ENCODE results near the gene ACSF3. TPM values are rescaled to one million over a fixed set of nuclear protein-coding genes. Genes with fewer than 3 reads are reported as not detected.

Gene ACSF3
- total RNA-seq, 1 experiment from 2014 or later = 74.5 TPM

DNA sequence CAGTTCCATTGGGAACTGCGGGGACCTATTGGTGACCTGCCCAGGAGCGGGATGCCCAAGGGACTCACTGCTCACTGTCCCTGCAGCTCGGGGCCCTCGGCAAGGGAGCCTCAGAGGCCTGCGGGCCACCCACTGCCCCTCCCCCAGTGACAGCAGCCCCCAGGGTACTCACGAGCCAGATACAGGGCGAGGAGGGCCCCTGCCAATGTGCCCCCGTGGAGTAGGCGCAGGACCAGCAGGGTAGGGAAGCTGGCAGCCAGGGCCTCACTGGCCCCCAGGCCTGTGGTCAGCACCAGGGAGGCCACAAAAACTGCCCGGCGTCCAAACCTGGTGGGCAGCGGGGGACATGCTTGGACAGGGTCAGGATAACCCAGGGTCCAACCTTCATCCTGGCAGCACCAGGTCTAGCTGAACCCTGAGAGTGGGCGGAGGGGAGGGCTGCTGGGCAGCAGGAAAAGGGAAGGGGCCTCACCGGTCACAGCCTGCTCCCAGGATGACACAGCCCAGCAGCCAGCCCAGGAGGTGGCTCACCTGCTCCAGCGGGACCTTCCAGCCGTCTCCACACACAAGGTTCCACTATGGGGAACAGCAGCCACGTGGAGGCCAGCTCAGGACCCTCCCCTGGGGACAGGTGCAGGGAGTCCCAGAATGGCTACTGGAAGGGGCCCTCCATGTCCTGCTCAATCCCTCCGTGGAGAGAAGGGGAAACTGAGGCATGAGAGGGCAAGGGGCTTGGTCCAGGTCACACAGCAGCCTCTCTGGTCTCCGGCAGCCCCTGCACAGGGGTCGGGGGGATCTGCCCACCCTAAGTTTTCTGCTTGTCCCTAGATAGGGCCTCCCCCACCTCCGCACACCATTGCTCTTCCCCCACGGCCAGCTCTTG, 105.8 kb downstream of the ACSF3 start:
- CTCF ChIA-PET = interaction anchor here (1.4 kb wide), 1 partner anchor 28 kb away, joined by 3 read pairs; the partner anchor contains the start of gene CDH15
- no peaks in the 10 kb centered on the region for H3K36me3 ChIP-seq (ENCODE audit: control insufficient read depth in 1 of 2, insufficient read depth in 2 of 2, low read length in 2 of 2)
- no peak overlapping the region for H3K27ac ChIP-seq (ENCODE audit: low read depth, low read length)
- RAD21 ChIA-PET (ENCODE audit: low non-redundant PET in 1 of 2, low total read pairs in 2 of 2, uncharacterized antibody in 2 of 2, unreplicated experiment in 2 of 2) = no interaction called here
- no peaks in the 10 kb centered on the region for H3K9me3 ChIP-seq (ENCODE audit: control insufficient read depth in 1 of 2, insufficient read depth in 1 of 2, low read depth in 1 of 2, low read length in 2 of 2)
- H2AFZ ChIP-seq (ENCODE audit: low read depth, low read length, poor library complexity, severe bottlenecking) = no peak overlapping the region
- DNase-seq (ENCODE audit: low read depth, low spot score) = no peak
- no peaks in the 10 kb centered on the region for H3K27me3 ChIP-seq (ENCODE audit: insufficient read depth, low read length)
- POLR2A ChIA-PET = no interaction called here
- peak overlapping the region; percentile 53 to 57; a peak in 2 of 4 replicates for H3K4me3 ChIP-seq (replicated peaks in 1 of 2; ENCODE audit: low read depth in 1 of 2, low read length in 2 of 2)
- H3K79me2 ChIP-seq (ENCODE audit: insufficient read depth, low read length) = no peaks in the 10 kb centered on the region
- intact Hi-C loops (cut with micrococcal nuclease) = loop anchor here (2.0 kb wide), 1 partner anchor 29 kb away; the partner anchor contains the start of gene CDH15
- peak overlapping the region; percentile 75 for H3K4me2 ChIP-seq (ENCODE audit: low read length)
- no peak for ATAC-seq
- peaks cover 5 to 22% of the 10 kb centered on the region in 2 experiments for H3K4me1 ChIP-seq (ENCODE audit: control insufficient read depth in 1 of 2, insufficient read depth in 2 of 2, low read length in 2 of 2)
- no TSS peak for BruUV-seq (replicated peaks)
- TF ChIP-seq ELF1 (IDR thresholded peaks at IDR 0.05; ENCODE audit: borderline replicate concordance, low read depth) = no peak
- TF ChIP-seq, protein P1, sequence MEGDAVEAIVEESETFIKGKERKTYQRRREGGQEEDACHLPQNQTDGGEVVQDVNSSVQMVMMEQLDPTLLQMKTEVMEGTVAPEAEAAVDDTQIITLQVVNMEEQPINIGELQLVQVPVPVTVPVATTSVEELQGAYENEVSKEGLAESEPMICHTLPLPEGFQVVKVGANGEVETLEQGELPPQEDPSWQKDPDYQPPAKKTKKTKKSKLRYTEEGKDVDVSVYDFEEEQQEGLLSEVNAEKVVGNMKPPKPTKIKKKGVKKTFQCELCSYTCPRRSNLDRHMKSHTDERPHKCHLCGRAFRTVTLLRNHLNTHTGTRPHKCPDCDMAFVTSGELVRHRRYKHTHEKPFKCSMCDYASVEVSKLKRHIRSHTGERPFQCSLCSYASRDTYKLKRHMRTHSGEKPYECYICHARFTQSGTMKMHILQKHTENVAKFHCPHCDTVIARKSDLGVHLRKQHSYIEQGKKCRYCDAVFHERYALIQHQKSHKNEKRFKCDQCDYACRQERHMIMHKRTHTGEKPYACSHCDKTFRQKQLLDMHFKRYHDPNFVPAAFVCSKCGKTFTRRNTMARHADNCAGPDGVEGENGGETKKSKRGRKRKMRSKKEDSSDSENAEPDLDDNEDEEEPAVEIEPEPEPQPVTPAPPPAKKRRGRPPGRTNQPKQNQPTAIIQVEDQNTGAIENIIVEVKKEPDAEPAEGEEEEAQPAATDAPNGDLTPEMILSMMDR (IDR thresholded peaks at IDR 0.05 in 2 of 3, conservative IDR thresholded peaks at IDR 0.05 in 1 of 3; ENCODE audit: borderline replicate concordance in 1 of 3, insufficient read depth in 1 of 3, low read depth in 2 of 3, low read length in 2 of 3) = no peak
- 0 out of 2 replicates have a peak overlapping the region, but pooled peaks have one; percentile 60 for H3K9ac ChIP-seq (ENCODE audit: low read length)
- H4K20me1 ChIP-seq (ENCODE audit: insufficient read depth) = no peaks in the 10 kb centered on the region
- H3K9me2 ChIP-seq (ENCODE audit: insufficient read depth) = no peaks in the 10 kb centered on the region
